K562 (cell line): ENCODE data around the gene HDAC10. TPM values are rescaled to one million over a fixed set of nuclear protein-coding genes. Genes with fewer than 3 reads are reported as not detected.

Experiments
- CBX2 ChIP-seq: fragments of 200-600 bp; sonication (generic); IDR thresholded peaks from one replicate; pipeline ENCODE4 v1.6.1; 2012; ENCODE audit warnings: mild to moderate bottlenecking, low read length, inconsistent platforms; ENCODE audit not compliant: insufficient read depth, poor library complexity, severe bottlenecking
- CHD2 ChIP-seq: IDR thresholded peaks from 2 replicates; pipeline ENCODE4 v1.6.1; 2011; ENCODE audit warnings: low read depth, low read length
- ESRRB ChIP-seq: fragments of 250-450 bp; sonication (Bioruptor Pico); IDR thresholded peaks from 2 replicates; pipeline ENCODE4 v1.5.0; 2020; ENCODE audit warnings: mild to moderate bottlenecking, moderate library complexity, borderline replicate concordance
- FOXP1 ChIP-seq: sonication (generic); formaldehyde crosslinking; IDR thresholded peaks from 2 replicates; pipeline ENCODE4 v1.8.0; 2022; ENCODE audit warnings: mild to moderate bottlenecking, missing genetic modification reagents
- HMG20B ChIP-seq: fragments of 250-450 bp; sonication (Bioruptor Pico); IDR thresholded peaks from 2 replicates; pipeline ENCODE4 v1.5.0; 2021; ENCODE audit warnings: mild to moderate bottlenecking
- IFI16 ChIP-seq: fragments of 250-450 bp; sonication (Bioruptor Pico); IDR thresholded peaks from 2 replicates; pipeline ENCODE4 v2.1.2; 2022; ENCODE audit warnings: mild to moderate bottlenecking, inconsistent platforms
- KDM4B ChIP-seq, 2 experiments: fragments of 450-650 bp in 1 of 2; sonication (generic) in 1 of 2; IDR thresholded peaks; 2 replicates each; pipeline ENCODE4 v1.6.1; 2016 to 2017; ENCODE audit warnings: borderline replicate concordance in 2 of 2, antibody characterized with exemption in 1 of 2, low read depth in 1 of 2, mild to moderate bottlenecking in 1 of 2
- KLF16 ChIP-seq: IDR thresholded peaks from 2 replicates; pipeline ENCODE4 v1.6.1; 2016; ENCODE audit warnings: antibody characterized with exemption
- MTA1 ChIP-seq: fragments of 450-650 bp; IDR thresholded peaks from 2 replicates; pipeline ENCODE4 v1.6.1; 2017; ENCODE audit warnings: borderline replicate concordance
- NCOA4 ChIP-seq: fragments of 450-650 bp; IDR thresholded peaks from 2 replicates; pipeline ENCODE4 v1.6.1; 2018; ENCODE audit warnings: mild to moderate bottlenecking; ENCODE audit not compliant: partially characterized antibody
- NEUROD1 ChIP-seq: fragments of 150-350 bp; IDR thresholded peaks from 2 replicates; pipeline ENCODE4 v1.6.1; 2014; ENCODE audit warnings: borderline replicate concordance, low read length, low read depth; ENCODE audit not compliant: partially characterized antibody
- NR2C1 ChIP-seq, 2 experiments: fragments of 450-650 bp; IDR thresholded peaks; 2 replicates each; pipeline ENCODE4 v1.6.1; 2017; ENCODE audit warnings: mild to moderate bottlenecking in 2 of 2, antibody characterized with exemption in 1 of 2, inconsistent platforms in 1 of 2, missing compliant biosample characterization in 1 of 2, missing genetic modification characterization in 1 of 2
- OTX1 ChIP-seq: fragments of 450-650 bp; formaldehyde crosslinking; IDR thresholded peaks from 2 replicates; pipeline ENCODE4 v1.4.0; 2022; ENCODE audit warnings: mild to moderate bottlenecking
- RFX1 ChIP-seq: fragments of 450-650 bp; IDR thresholded peaks from 2 replicates; pipeline ENCODE4 v1.6.1; 2016; ENCODE audit warnings: mild to moderate bottlenecking, moderate library complexity
- U2AF2 ChIP-seq: fragments of 200-400 bp; formaldehyde crosslinking; optimal IDR thresholded peaks from 2 replicates; pipeline ENCODE3; 2017; ENCODE audit warnings: low read depth, mild to moderate bottlenecking, low read length
- ZFX ChIP-seq: sonication (generic); formaldehyde crosslinking; IDR thresholded peaks from 2 replicates; pipeline ENCODE4 v1.8.0; 2022; ENCODE audit warnings: mild to moderate bottlenecking, missing genetic modification reagents, moderate library complexity
- ZNF282 ChIP-seq: sonication (generic); formaldehyde crosslinking; IDR thresholded peaks from 2 replicates; pipeline ENCODE4 v1.8.1; 2023; ENCODE audit warnings: missing genetic modification reagents
- ZNF408 ChIP-seq: fragments of 250-450 bp; sonication (Bioruptor Pico); IDR thresholded peaks from 2 replicates; pipeline ENCODE4 v1.4.0; 2020; ENCODE audit warnings: low read depth, mild to moderate bottlenecking, moderate library complexity
- ZNF41 ChIP-seq: fragments of 250-450 bp; sonication (Bioruptor Pico); conservative IDR thresholded peaks from 2 replicates; pipeline ENCODE4 v1.4.0; 2020; ENCODE audit warnings: mild to moderate bottlenecking
- ZNF436 ChIP-seq: fragments of 250-450, 450-650 bp; sonication (Bioruptor Pico); formaldehyde crosslinking; IDR thresholded peaks from 2 replicates; pipeline ENCODE4 v1.7.0; 2020; ENCODE audit warnings: mild to moderate bottlenecking
- ZNF830 ChIP-seq: fragments of 250-450 bp; sonication (Bioruptor Pico); IDR thresholded peaks from 2 replicates; pipeline ENCODE4 v1.5.0; 2021; ENCODE audit warnings: mild to moderate bottlenecking
- polyA plus RNA-seq, 8 experiments: library from polyadenylated mRNA; depleted of rRNA in 4 of 8; stranded (reverse) in 5 of 8; unstranded in 3 of 8; fragments of >200 nt; fragmentation: Nextera tagmentation in 2 of 8; fragmentation: Illumina TruSeq in 1 of 8; extraction: Ambion mirVana in 2 of 8; extraction: Trizol in 1 of 8; gene quantifications; 2 replicates each; pipeline versions ENCODE4 v1.2.1 to v1.2.3, GENCODE V29; 2011 to 2014; ENCODE audit warnings: inconsistent platforms in 1 of 8, missing spikeins in 1 of 8
- total RNA-seq, 7 experiments: library from RNA; depleted of rRNA in 6 of 7; stranded (reverse); fragments of >200 nt in 6 of 7; fragmentation: Illumina TruSeq in 2 of 7; extraction: Trizol in 2 of 7; gene quantifications; 2 replicates each; pipeline versions ENCODE4 v1.2.1 to v1.2.3, GENCODE V29; 2011 to 2021; ENCODE audit warnings: low replicate concordance in 1 of 7
- TF ChIP-seq, protein P1 (sequence below): fragments of 150-350 bp; IDR thresholded peaks from 2 replicates; pipeline ENCODE4 v1.6.1; 2014; ENCODE audit warnings: low read depth, mild to moderate bottlenecking, low read length, borderline replicate concordance
- TF ChIP-seq, protein P2 (sequence below): fragments of 450-650 bp; IDR thresholded peaks from 2 replicates; pipeline ENCODE4 v1.6.1; 2016; ENCODE audit warnings: mild to moderate bottlenecking
- TF ChIP-seq, protein P3 (sequence below): sonication (generic); formaldehyde crosslinking; IDR thresholded peaks from 2 replicates; pipeline ENCODE4 v1.8.0; 2022; ENCODE audit warnings: missing genetic modification reagents, mild to moderate bottlenecking, moderate library complexity, borderline replicate concordance

The HDAC10 gene
- total and polyA plus RNA-seq, 9 of the 15 experiments (the other 6 are each of a cell fraction or from before 2014, with no cell fraction given): 0.10 to 44.2 (median 6.5) TPM

DNA sequence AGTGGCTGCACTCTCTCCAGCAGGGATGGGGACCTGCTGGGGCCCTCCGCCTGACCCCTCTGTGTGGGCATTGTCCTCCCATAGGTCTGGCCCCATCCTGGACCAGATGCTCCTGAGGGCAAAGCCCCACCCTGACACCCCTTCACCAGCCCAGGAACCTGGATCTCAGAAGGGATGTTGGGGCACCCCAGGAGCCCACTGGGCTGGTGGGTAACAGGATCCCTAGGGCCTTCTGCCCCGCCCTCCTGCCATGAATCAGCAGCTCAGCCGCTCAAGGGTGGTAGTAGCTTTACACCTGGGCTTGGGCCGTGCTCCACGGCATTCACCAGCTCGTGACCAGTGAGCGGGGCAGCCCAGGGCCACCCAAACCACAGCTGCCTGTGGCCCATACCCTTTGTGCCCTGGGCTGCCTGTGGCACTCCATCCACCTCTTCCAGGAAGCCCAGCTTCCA lies 11.4 kb upstream of the HDAC10 start (continued):
- TF ChIP-seq RFX1 (no peak), ZNF41 (CRISPR knock-in tag) (no peak), NCOA4 (no peak), ZNF282 (CRISPR knock-in tag) (no peak), KDM4B (IDR thresholded peaks at IDR 0.05; ENCODE audit: borderline replicate concordance in 2 of 2, low read depth in 1 of 2) (no peak), FOXP1 (CRISPR knock-in tag) (no peak), HMG20B (no peak), NEUROD1 (no peak), ZNF436 (no peak), NR2C1 (IDR thresholded peaks at IDR 0.05) (no peak), NR2C1 (tag; IDR thresholded peaks at IDR 0.05) (no peak), U2AF2 (no peak), ZNF830 (CRISPR knock-in tag) (no peak), CBX2 (no peak), CHD2 (no peak), ZFX (peak; percentile 59), MTA1 (no peak), ZNF408 (CRISPR knock-in tag) (no peak), ESRRB (CRISPR knock-in tag) (no peak), IFI16 (CRISPR knock-in tag) (no peak), OTX1 (CRISPR knock-in tag) (no peak), KLF16 (no peak)
- TF ChIP-seq, protein P1, sequence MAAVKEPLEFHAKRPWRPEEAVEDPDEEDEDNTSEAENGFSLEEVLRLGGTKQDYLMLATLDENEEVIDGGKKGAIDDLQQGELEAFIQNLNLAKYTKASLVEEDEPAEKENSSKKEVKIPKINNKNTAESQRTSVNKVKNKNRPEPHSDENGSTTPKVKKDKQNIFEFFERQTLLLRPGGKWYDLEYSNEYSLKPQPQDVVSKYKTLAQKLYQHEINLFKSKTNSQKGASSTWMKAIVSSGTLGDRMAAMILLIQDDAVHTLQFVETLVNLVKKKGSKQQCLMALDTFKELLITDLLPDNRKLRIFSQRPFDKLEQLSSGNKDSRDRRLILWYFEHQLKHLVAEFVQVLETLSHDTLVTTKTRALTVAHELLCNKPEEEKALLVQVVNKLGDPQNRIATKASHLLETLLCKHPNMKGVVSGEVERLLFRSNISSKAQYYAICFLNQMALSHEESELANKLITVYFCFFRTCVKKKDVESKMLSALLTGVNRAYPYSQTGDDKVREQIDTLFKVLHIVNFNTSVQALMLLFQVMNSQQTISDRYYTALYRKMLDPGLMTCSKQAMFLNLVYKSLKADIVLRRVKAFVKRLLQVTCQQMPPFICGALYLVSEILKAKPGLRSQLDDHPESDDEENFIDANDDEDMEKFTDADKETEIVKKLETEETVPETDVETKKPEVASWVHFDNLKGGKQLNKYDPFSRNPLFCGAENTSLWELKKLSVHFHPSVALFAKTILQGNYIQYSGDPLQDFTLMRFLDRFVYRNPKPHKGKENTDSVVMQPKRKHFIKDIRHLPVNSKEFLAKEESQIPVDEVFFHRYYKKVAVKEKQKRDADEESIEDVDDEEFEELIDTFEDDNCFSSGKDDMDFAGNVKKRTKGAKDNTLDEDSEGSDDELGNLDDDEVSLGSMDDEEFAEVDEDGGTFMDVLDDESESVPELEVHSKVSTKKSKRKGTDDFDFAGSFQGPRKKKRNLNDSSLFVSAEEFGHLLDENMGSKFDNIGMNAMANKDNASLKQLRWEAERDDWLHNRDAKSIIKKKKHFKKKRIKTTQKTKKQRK: no peak
- TF ChIP-seq, protein P2, sequence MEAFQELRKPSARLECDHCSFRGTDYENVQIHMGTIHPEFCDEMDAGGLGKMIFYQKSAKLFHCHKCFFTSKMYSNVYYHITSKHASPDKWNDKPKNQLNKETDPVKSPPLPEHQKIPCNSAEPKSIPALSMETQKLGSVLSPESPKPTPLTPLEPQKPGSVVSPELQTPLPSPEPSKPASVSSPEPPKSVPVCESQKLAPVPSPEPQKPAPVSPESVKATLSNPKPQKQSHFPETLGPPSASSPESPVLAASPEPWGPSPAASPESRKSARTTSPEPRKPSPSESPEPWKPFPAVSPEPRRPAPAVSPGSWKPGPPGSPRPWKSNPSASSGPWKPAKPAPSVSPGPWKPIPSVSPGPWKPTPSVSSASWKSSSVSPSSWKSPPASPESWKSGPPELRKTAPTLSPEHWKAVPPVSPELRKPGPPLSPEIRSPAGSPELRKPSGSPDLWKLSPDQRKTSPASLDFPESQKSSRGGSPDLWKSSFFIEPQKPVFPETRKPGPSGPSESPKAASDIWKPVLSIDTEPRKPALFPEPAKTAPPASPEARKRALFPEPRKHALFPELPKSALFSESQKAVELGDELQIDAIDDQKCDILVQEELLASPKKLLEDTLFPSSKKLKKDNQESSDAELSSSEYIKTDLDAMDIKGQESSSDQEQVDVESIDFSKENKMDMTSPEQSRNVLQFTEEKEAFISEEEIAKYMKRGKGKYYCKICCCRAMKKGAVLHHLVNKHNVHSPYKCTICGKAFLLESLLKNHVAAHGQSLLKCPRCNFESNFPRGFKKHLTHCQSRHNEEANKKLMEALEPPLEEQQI: no peak
- TF ChIP-seq, protein P3, sequence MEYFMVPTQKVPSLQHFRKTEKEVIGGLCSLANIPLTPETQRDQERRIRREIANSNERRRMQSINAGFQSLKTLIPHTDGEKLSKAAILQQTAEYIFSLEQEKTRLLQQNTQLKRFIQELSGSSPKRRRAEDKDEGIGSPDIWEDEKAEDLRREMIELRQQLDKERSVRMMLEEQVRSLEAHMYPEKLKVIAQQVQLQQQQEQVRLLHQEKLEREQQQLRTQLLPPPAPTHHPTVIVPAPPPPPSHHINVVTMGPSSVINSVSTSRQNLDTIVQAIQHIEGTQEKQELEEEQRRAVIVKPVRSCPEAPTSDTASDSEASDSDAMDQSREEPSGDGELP (CRISPR knock-in tag): peak; percentile 38; the same call in 1 of the 2 replicates
